ENCODE measurements around the gene ATRIP.
"Not testable (repeated sequence)": the region's sequence is repeated elsewhere in the genome, so short reads cannot be mapped to it uniquely, and the experiment has no call there.

Gene ATRIP

GRCh38 chr3:48475188-48475587 is 28.7 kb downstream of the ATRIP start:
- H3K9me3 Mint-ChIP-seq = no peaks in the 10 kb centered on the region
- no peaks in the 10 kb centered on the region for H3K27me3 Mint-ChIP-seq
- H3K4me3 Mint-ChIP-seq = no peak overlapping the region
- H3K36me3 Mint-ChIP-seq (ENCODE audit: low read depth) = peaks cover 2% of the 10 kb centered on the region
- peaks cover 61% of the 10 kb centered on the region for H3K4me1 Mint-ChIP-seq (ENCODE audit: low read depth)
- no peak overlapping the region for H3K27ac Mint-ChIP-seq

GRCh38 chr3:48476426-48477053 is 30.0 kb downstream of the ATRIP start:
- H3K4me3 Mint-ChIP-seq = no peak overlapping the region

GRCh38 chr3:48477959-48478520 is 31.5 kb downstream of the ATRIP start:
- Mint-ChIP-seq H3K27ac (peak overlapping the region; percentile 95), H3K36me3 (ENCODE audit: low read depth) (peaks cover 4% of the 10 kb centered on the region), H3K4me3 (peak overlapping the region; percentile 77), H3K4me1 (ENCODE audit: low read depth) (peaks cover 52% of the 10 kb centered on the region), H3K27me3 (no peaks in the 10 kb centered on the region), H3K9me3 (no peaks in the 10 kb centered on the region)

More at GRCh38 chr3:48476426-48477053, 30.0 kb downstream of the ATRIP start:
- H3K4me1 Mint-ChIP-seq (ENCODE audit: low read depth) = peaks cover 57% of the 10 kb centered on the region
- H3K27me3 Mint-ChIP-seq = no peaks in the 10 kb centered on the region
- no peak overlapping the region for H3K27ac Mint-ChIP-seq
- H3K36me3 Mint-ChIP-seq (ENCODE audit: low read depth) = peaks cover 4% of the 10 kb centered on the region
- no peaks in the 10 kb centered on the region for H3K9me3 Mint-ChIP-seq

GRCh38 chr3:48478626-48479555 is 32.4 kb downstream of the ATRIP start:
- Mint-ChIP-seq H3K9me3 (no peaks in the 10 kb centered on the region), H3K4me1 (ENCODE audit: low read depth) (peaks cover 44% of the 10 kb centered on the region), H3K4me3 (peak overlapping the region; percentile 77), H3K27me3 (no peaks in the 10 kb centered on the region), H3K27ac (peak overlapping the region; percentile 95), H3K36me3 (ENCODE audit: low read depth) (peaks cover 4% of the 10 kb centered on the region)

- peaks cover 39% of the 10 kb centered on the region for H3K4me1 Mint-ChIP-seq (ENCODE audit: low read depth)
- H3K9me3 Mint-ChIP-seq; H3K27me3 Mint-ChIP-seq; H3K36me3 Mint-ChIP-seq (ENCODE audit: low read depth); H3K27ac Mint-ChIP-seq; H3K4me3 Mint-ChIP-seq: not testable (repeated sequence)
These were observed 34.4 kb downstream of the ATRIP start for GRCh38 chr3:48480891-48481290.

GRCh38 chr3:48482822-48483221 is 36.3 kb downstream of the ATRIP start:
- H3K27me3 Mint-ChIP-seq; H3K36me3 Mint-ChIP-seq (ENCODE audit: low read depth); H3K27ac Mint-ChIP-seq; H3K4me3 Mint-ChIP-seq; H3K9me3 Mint-ChIP-seq: not testable (repeated sequence)
- H3K4me1 Mint-ChIP-seq (ENCODE audit: low read depth) = peaks cover 26% of the 10 kb centered on the region

GRCh38 chr3:48486952-48487351 is 40.4 kb downstream of the ATRIP start:
- no peak overlapping the region for H3K4me3 Mint-ChIP-seq
- no peaks in the 10 kb centered on the region for H3K9me3 Mint-ChIP-seq
- no peaks in the 10 kb centered on the region for H3K36me3 Mint-ChIP-seq (ENCODE audit: low read depth)
- no peaks in the 10 kb centered on the region for H3K4me1 Mint-ChIP-seq (ENCODE audit: low read depth)
- H3K27ac Mint-ChIP-seq = no peak overlapping the region
- H3K27me3 Mint-ChIP-seq = no peaks in the 10 kb centered on the region

- H3K9me3 Mint-ChIP-seq = no peaks in the 10 kb centered on the region
- H3K4me1 Mint-ChIP-seq (ENCODE audit: low read depth) = no peaks in the 10 kb centered on the region
- peaks cover 13% of the 10 kb centered on the region for H3K36me3 Mint-ChIP-seq (ENCODE audit: low read depth)
- peak overlapping the region; percentile 31 for H3K27ac Mint-ChIP-seq
- no peaks in the 10 kb centered on the region for H3K27me3 Mint-ChIP-seq
- H3K4me3 Mint-ChIP-seq = no peak overlapping the region
These were observed 46.1 kb downstream of the ATRIP start for GRCh38 chr3:48492461-48493202.

GRCh38 chr3:48493203-48493501 is 46.6 kb downstream of the ATRIP start:
- Mint-ChIP-seq H3K27ac (peak overlapping the region; percentile 31), H3K36me3 (ENCODE audit: low read depth) (peaks cover 15% of the 10 kb centered on the region), H3K27me3 (no peaks in the 10 kb centered on the region), H3K4me3 (no peak overlapping the region), H3K4me1 (ENCODE audit: low read depth) (no peaks in the 10 kb centered on the region), H3K9me3 (no peaks in the 10 kb centered on the region)

GRCh38 chr3:48500656-48501055 is 54.1 kb downstream of the ATRIP start:
- no peaks in the 10 kb centered on the region for H3K9me3 Mint-ChIP-seq
- H3K27me3 Mint-ChIP-seq = no peaks in the 10 kb centered on the region
- peaks cover 35% of the 10 kb centered on the region for H3K4me1 Mint-ChIP-seq (ENCODE audit: low read depth)
- no peak overlapping the region for H3K4me3 Mint-ChIP-seq
- no peak overlapping the region for H3K27ac Mint-ChIP-seq
- peaks cover 20% of the 10 kb centered on the region for H3K36me3 Mint-ChIP-seq (ENCODE audit: low read depth)

- Mint-ChIP-seq H3K27ac (no peak overlapping the region), H3K4me1 (ENCODE audit: low read depth) (peaks cover 38% of the 10 kb centered on the region), H3K27me3 (no peaks in the 10 kb centered on the region), H3K36me3 (ENCODE audit: low read depth) (peaks cover 20% of the 10 kb centered on the region), H3K4me3 (no peak overlapping the region), H3K9me3 (no peaks in the 10 kb centered on the region)
These were observed 54.7 kb downstream of the ATRIP start for GRCh38 chr3:48501196-48501595.

GRCh38 chr3:48502121-48502520 is 55.6 kb downstream of the ATRIP start:
- peaks cover 41% of the 10 kb centered on the region for H3K4me1 Mint-ChIP-seq (ENCODE audit: low read depth)
- H3K27ac Mint-ChIP-seq = no peak overlapping the region
- no peaks in the 10 kb centered on the region for H3K27me3 Mint-ChIP-seq
- H3K9me3 Mint-ChIP-seq = no peaks in the 10 kb centered on the region
- H3K36me3 Mint-ChIP-seq (ENCODE audit: low read depth) = peaks cover 20% of the 10 kb centered on the region
- H3K4me3 Mint-ChIP-seq = peak overlapping the region; percentile 80

- no peak overlapping the region for H3K27ac Mint-ChIP-seq
These were observed 56.2 kb downstream of the ATRIP start for GRCh38 chr3:48502728-48503168.

GRCh38 chr3:48503401-48504050 is 57.0 kb downstream of the ATRIP start:
- Mint-ChIP-seq H3K4me3 (peak overlapping the region; percentile 80), H3K4me1 (ENCODE audit: low read depth) (peaks cover 52% of the 10 kb centered on the region), H3K27me3 (no peaks in the 10 kb centered on the region), H3K36me3 (ENCODE audit: low read depth) (peaks cover 14% of the 10 kb centered on the region), H3K27ac (peak overlapping the region; percentile 63), H3K9me3 (no peaks in the 10 kb centered on the region)

More at GRCh38 chr3:48502728-48503168, 56.2 kb downstream of the ATRIP start:
- Mint-ChIP-seq H3K36me3 (ENCODE audit: low read depth) (peaks cover 20% of the 10 kb centered on the region), H3K27me3 (no peaks in the 10 kb centered on the region), H3K4me3 (peak overlapping the region; percentile 80), H3K9me3 (no peaks in the 10 kb centered on the region), H3K4me1 (ENCODE audit: low read depth) (peaks cover 47% of the 10 kb centered on the region)

Measured in stimulated activated naive CD8-positive, alpha-beta T cell treated with anti-CD3 and anti-CD28 coated beads, Interleukin-15, Interleukin-2, amounts not matched to agents 100 ng/mL and 50 ng/mL, for 24 hours (primary cell).